Measurements from ENCODE around the gene LRRC10B. TPM values are rescaled to one million over a fixed set of nuclear protein-coding genes. Genes with fewer than 3 reads are reported as not detected.
"Not testable (repeated sequence)": the region's sequence is repeated elsewhere in the genome, so short reads cannot be mapped to it uniquely, and the experiment has no call there.

LRRC10B gene
- total RNA-seq, 4 donors from 2014 or later: 0.76 to 2.6 (median 1.9) TPM

DNA sequence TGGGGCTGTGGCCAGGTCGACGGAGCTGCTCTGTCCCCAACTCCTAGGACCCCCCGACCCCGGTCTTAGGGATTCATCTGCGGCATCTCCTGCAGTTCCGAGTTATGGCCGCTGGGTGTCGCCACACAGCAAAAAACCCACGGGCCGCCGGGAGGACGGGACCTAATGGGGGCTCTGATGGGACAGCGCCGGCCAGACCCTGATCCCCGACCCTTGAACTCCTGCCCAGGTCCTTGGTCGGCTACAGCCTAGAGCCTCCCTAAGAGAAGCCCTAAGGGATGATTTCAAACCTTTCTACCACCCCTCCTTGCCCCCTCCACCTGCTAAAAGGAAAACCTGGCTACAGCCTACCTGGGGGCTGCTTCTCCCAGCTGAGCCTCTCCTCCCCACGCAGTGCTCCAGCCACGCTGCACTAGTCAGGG is 30.8 kb upstream of the LRRC10B start:
- peak in 1 of 2 donors; percentile 91 for DNase-seq (ENCODE audit: low spot score in 2 of 2)
- intact Hi-C loops (cut with DNase I; ENCODE audit: low total_unique reads): loop anchor here (10.0 kb wide), 1 partner anchor 157 kb away; no protein-coding TSS in a partner anchor
- whole genome bisulfite sequencing, 2 donors: 3 to 4% methylated on average over 12 to 18 of the region's 18 CpGs
- TF ChIP-seq, protein P1, sequence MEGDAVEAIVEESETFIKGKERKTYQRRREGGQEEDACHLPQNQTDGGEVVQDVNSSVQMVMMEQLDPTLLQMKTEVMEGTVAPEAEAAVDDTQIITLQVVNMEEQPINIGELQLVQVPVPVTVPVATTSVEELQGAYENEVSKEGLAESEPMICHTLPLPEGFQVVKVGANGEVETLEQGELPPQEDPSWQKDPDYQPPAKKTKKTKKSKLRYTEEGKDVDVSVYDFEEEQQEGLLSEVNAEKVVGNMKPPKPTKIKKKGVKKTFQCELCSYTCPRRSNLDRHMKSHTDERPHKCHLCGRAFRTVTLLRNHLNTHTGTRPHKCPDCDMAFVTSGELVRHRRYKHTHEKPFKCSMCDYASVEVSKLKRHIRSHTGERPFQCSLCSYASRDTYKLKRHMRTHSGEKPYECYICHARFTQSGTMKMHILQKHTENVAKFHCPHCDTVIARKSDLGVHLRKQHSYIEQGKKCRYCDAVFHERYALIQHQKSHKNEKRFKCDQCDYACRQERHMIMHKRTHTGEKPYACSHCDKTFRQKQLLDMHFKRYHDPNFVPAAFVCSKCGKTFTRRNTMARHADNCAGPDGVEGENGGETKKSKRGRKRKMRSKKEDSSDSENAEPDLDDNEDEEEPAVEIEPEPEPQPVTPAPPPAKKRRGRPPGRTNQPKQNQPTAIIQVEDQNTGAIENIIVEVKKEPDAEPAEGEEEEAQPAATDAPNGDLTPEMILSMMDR (IDR thresholded peaks at IDR 0.05): peak in 1 of 3 donors; percentile 53
- TF ChIP-seq POLR2A (IDR thresholded peaks at IDR 0.05): no peak
- no peak overlapping the region for H3K4me3 ChIP-seq (ENCODE audit: low read depth, poor library complexity, severe bottlenecking)

DNA sequence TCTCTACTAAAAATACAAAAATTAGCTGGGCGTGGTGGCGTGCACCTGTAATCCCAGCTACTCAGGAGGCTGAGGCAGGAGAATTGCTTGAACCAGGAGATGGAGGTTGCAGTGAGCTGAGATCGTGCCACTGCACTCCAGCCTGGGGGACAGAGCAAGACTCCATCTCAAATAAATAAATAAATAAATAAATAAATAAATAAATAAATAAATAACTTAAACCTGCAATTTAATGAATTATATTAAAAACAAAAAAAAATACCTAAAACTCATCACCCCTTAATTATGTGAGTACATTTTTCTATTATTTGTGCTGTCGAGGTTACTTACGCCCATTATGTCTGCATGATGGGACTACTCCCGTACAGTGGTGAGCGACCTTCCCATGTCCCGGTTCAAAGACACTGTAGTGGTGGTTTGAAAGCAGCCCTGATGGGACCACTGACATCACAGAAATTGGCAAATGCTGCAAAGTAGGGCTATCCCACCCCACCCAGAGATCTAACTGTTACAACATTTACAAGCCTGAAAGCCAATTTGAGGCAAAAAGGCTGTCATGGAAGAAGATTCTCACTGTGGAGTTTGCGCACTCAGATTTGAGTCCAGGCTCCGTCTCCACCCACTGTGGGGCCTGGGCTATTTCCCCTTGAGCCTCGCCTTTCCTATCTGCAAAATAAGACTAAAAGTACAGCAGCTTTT is 29.0 kb upstream of the LRRC10B start:
- WGBS, 2 donors: 91 to 92% methylated on average over 11 of the region's 11 CpGs
- intact Hi-C loops (cut with DNase I; ENCODE audit: low total_unique reads): loop anchor here (10.0 kb wide), 1 partner anchor 155 kb away; no protein-coding TSS in a partner anchor
- H3K4me3 ChIP-seq (ENCODE audit: low read depth, poor library complexity, severe bottlenecking); DNase-seq (ENCODE audit: low spot score in 2 of 2): not testable (repeated sequence)

DNA sequence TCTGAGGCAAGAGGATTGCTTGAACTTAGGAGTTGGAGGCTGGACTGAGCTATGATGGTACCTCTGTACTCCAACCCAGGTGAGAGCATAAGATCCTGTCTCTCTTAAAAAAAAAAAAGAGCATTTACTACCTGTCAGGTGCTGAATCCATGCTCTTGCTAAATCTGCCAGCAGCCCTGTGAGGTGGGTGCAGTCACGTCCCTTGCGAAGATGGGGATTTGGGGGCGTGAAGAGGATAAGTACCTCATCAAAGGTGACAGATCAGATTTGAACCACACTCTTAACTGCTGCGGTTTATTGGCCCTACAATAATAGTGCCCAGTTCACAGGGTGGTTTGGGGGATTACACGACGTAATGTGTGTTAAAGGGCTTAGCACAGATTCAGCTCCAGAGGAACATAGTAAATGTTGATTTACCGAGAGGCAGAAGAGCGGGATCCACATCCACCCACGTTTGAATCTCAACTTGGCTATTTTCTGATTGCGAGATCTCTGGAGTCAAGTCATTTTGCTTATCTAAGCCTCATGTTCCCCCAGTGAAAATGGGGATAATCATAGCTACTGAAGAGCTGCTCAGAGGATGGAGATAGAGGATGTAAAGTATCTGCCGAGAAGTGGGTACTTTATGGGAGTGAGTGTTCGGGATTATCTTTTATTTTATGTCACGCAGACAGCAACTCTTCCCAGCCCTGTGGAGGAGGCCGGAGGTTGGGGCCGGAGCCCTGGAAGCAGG is 28.1 kb upstream of the LRRC10B start:
- intact Hi-C loops (cut with DNase I; ENCODE audit: low total_unique reads): no loop called here
- H3K4me3 ChIP-seq (ENCODE audit: low read depth, poor library complexity, severe bottlenecking): no peak overlapping the region
- no peak for TF ChIP-seq POLR2A (IDR thresholded peaks at IDR 0.05)
- TF ChIP-seq, protein P1 (IDR thresholded peaks at IDR 0.05): no peak
- no peak for DNase-seq (ENCODE audit: low spot score in 2 of 2)
- 82 to 83% methylated on average over 15 of the region's 15 CpGs for WGBS, 2 donors

- no peak for DNase-seq (ENCODE audit: low spot score in 2 of 2)
- 35 to 48% methylated on average over 6 to 7 of the region's 7 CpGs for WGBS, 2 donors
- TF ChIP-seq, protein P1 (IDR thresholded peaks at IDR 0.05): no peak
- TF ChIP-seq POLR2A (IDR thresholded peaks at IDR 0.05): no peak
- H3K4me3 ChIP-seq (ENCODE audit: low read depth, poor library complexity, severe bottlenecking): no peak overlapping the region
- intact Hi-C loops (cut with DNase I; ENCODE audit: low total_unique reads): no loop called here
Measured at GRCh38 chr11:61480994-61481335, 27.6 kb upstream of the LRRC10B start.

DNA sequence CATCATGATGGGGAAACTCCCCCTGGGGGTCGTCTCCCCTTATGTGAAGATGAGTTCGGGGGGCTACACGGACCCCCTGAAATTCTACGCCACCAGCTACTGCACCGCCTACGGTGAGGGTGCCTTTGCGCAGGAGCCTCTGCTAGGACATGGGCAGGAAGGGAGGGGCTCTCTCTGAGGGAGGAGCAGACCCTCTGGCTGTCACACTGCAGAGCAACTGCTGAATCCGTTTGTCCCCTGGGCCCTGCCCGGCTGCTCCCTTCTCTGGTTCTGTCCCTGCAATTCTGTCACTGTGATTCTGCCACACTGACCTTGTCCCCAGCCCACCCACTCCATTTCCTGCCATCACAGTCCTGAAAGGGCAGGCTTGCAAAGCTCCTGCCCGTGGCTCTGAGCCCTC is 26.7 kb upstream of the LRRC10B start:
- 59 to 64% methylated on average over 9 to 10 of the region's 10 CpGs for WGBS, 2 donors

DNA sequence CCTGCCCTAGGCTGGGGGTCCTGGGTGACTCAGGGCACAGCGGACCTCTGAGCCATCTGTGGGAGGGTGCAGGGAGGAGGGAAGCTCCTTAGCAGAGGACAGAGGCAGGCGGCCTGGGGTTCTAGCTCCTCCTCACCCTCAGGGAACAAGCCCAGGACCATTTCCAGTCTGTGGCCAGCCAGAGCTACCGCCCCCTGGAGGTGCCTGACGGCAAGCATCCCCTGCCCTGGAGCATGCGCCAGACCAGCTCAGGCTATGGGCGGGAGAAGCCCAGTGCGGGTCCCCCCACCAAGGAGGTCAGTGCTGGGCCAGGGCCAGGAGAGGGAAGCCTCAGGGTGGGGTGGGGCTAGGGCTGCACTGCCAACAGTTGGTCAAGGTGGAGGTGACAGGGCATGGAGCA is 26.0 kb upstream of the LRRC10B start:
- no peak for TF ChIP-seq POLR2A (IDR thresholded peaks at IDR 0.05)
- TF ChIP-seq, protein P1 (IDR thresholded peaks at IDR 0.05): no peak
- no peak for DNase-seq (ENCODE audit: low spot score in 2 of 2)
- WGBS, 2 donors: 20 to 41% methylated on average over 4 to 5 of the region's 7 CpGs
- intact Hi-C loops (cut with DNase I; ENCODE audit: low total_unique reads): no loop called here
- no peak overlapping the region for H3K4me3 ChIP-seq (ENCODE audit: low read depth, poor library complexity, severe bottlenecking)

More for the DNA sequence above, 26.7 kb upstream of the LRRC10B start:
- TF ChIP-seq POLR2A (IDR thresholded peaks at IDR 0.05): no peak
- TF ChIP-seq, protein P1 (IDR thresholded peaks at IDR 0.05): no peak
- intact Hi-C loops (cut with DNase I; ENCODE audit: low total_unique reads): no loop called here
- H3K4me3 ChIP-seq (ENCODE audit: low read depth, poor library complexity, severe bottlenecking): no peak overlapping the region
- no peak for DNase-seq (ENCODE audit: low spot score in 2 of 2)

All from lower leg skin (tissue), 4 donors.